ENCODE data around the gene SUGP1. TPM values are rescaled to one million over a fixed set of nuclear protein-coding genes. Genes with fewer than 3 reads are reported as not detected.

SUGP1 gene
- total and polyA plus RNA-seq, 4 donors, result 11.2 to 18.9 (median 14.8) TPM

- H3K36me3 ChIP-seq (ENCODE audit: control insufficient read depth in 4 of 4, insufficient read depth in 3 of 4, low read depth in 1 of 4, low read length in 3 of 4), result no peaks in the 10 kb centered on the region
- no peak overlapping the region for H3K4me3 ChIP-seq (ENCODE audit: low read depth in 1 of 3, low read length in 3 of 3)
- H3K9me3 ChIP-seq (ENCODE audit: control insufficient read depth in 4 of 4, low read length in 3 of 4), result no peaks in the 10 kb centered on the region
- peaks cover 0 to 5% (median 0%) of the 10 kb centered on the region in 4 donors for H3K27me3 ChIP-seq (ENCODE audit: control insufficient read depth in 4 of 4, insufficient read depth in 4 of 4, low read length in 3 of 4)
- no peak overlapping the region for H3K27ac ChIP-seq (ENCODE audit: low read depth in 1 of 2, low read length in 2 of 2)
- DNase-seq (ENCODE audit: low spot score), result no peak
- H3K9ac ChIP-seq (ENCODE audit: low read depth in 1 of 2, low read length in 2 of 2), result no peak overlapping the region
- WGBS, result 74% methylated on average over 10 of the region's 10 CpGs
- H3K4me1 ChIP-seq (ENCODE audit: control insufficient read depth in 4 of 4, insufficient read depth in 4 of 4, low read length in 3 of 4), result peaks cover 5 to 20% (median 15%) of the 10 kb centered on the region in 4 donors
- TF ChIP-seq NR2F2 (IDR thresholded peaks at IDR 0.05), result no peak
- TF ChIP-seq CTCF (IDR thresholded peaks at IDR 0.05; ENCODE audit: low read depth, low read length, missing input control), result no peak
- TF ChIP-seq YY1 (IDR thresholded peaks at IDR 0.05), result no peak
- TF ChIP-seq EGR1 (IDR thresholded peaks at IDR 0.05; ENCODE audit: low read depth in 2 of 2), result no peak
- TF ChIP-seq ATF3 (IDR thresholded peaks at IDR 0.05), result no peak
- TF ChIP-seq, protein P1, sequence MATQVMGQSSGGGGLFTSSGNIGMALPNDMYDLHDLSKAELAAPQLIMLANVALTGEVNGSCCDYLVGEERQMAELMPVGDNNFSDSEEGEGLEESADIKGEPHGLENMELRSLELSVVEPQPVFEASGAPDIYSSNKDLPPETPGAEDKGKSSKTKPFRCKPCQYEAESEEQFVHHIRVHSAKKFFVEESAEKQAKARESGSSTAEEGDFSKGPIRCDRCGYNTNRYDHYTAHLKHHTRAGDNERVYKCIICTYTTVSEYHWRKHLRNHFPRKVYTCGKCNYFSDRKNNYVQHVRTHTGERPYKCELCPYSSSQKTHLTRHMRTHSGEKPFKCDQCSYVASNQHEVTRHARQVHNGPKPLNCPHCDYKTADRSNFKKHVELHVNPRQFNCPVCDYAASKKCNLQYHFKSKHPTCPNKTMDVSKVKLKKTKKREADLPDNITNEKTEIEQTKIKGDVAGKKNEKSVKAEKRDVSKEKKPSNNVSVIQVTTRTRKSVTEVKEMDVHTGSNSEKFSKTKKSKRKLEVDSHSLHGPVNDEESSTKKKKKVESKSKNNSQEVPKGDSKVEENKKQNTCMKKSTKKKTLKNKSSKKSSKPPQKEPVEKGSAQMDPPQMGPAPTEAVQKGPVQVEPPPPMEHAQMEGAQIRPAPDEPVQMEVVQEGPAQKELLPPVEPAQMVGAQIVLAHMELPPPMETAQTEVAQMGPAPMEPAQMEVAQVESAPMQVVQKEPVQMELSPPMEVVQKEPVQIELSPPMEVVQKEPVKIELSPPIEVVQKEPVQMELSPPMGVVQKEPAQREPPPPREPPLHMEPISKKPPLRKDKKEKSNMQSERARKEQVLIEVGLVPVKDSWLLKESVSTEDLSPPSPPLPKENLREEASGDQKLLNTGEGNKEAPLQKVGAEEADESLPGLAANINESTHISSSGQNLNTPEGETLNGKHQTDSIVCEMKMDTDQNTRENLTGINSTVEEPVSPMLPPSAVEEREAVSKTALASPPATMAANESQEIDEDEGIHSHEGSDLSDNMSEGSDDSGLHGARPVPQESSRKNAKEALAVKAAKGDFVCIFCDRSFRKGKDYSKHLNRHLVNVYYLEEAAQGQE (IDR thresholded peaks at IDR 0.05), result no peak
- no peak for TF ChIP-seq JUND (IDR thresholded peaks at IDR 0.05)
- TF ChIP-seq HNF4A (conservative IDR thresholded peaks at IDR 0.05), result no peak
- no peak for TF ChIP-seq HNF4G (IDR thresholded peaks at IDR 0.05)
- TF ChIP-seq FOXA2 (IDR thresholded peaks at IDR 0.05), result no peak
- no peak for TF ChIP-seq TAF1 (conservative IDR thresholded peaks at IDR 0.05)
- no peak for TF ChIP-seq RAD21 (IDR thresholded peaks at IDR 0.05)
Observed at GRCh38 chr19:19226663-19227062, 93.6 kb downstream of the SUGP1 start.

- Histone ChIP-seq H3K9me3 (ENCODE audit: control insufficient read depth in 4 of 4, low read length in 3 of 4) (no peaks in the 10 kb centered on the region), H3K4me3 (ENCODE audit: low read depth in 1 of 3, low read length in 3 of 3) (no peak overlapping the region), H3K27me3 (ENCODE audit: control insufficient read depth in 4 of 4, insufficient read depth in 4 of 4, low read length in 3 of 4) (peaks cover 0 to 5% (median 0%) of the 10 kb centered on the region in 4 donors), H3K9ac (ENCODE audit: low read depth in 1 of 2, low read length in 2 of 2) (no peak overlapping the region), H3K27ac (ENCODE audit: low read depth in 1 of 2, low read length in 2 of 2) (no peak overlapping the region), H3K4me1 (ENCODE audit: control insufficient read depth in 4 of 4, insufficient read depth in 4 of 4, low read length in 3 of 4) (peaks cover 5 to 20% (median 15%) of the 10 kb centered on the region in 4 donors), H3K36me3 (ENCODE audit: control insufficient read depth in 4 of 4, insufficient read depth in 3 of 4, low read depth in 1 of 4, low read length in 3 of 4) (no peaks in the 10 kb centered on the region)
- no peak for DNase-seq (ENCODE audit: low spot score)
- TF ChIP-seq, protein P2, sequence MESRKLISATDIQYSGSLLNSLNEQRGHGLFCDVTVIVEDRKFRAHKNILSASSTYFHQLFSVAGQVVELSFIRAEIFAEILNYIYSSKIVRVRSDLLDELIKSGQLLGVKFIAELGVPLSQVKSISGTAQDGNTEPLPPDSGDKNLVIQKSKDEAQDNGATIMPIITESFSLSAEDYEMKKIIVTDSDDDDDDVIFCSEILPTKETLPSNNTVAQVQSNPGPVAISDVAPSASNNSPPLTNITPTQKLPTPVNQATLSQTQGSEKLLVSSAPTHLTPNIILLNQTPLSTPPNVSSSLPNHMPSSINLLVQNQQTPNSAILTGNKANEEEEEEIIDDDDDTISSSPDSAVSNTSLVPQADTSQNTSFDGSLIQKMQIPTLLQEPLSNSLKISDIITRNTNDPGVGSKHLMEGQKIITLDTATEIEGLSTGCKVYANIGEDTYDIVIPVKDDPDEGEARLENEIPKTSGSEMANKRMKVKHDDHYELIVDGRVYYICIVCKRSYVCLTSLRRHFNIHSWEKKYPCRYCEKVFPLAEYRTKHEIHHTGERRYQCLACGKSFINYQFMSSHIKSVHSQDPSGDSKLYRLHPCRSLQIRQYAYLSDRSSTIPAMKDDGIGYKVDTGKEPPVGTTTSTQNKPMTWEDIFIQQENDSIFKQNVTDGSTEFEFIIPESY (IDR thresholded peaks at IDR 0.05), result no peak
- TF ChIP-seq, protein P1 (IDR thresholded peaks at IDR 0.05), result no peak
- TF ChIP-seq RAD21 (IDR thresholded peaks at IDR 0.05) (no peak), SP1 (IDR thresholded peaks at IDR 0.05) (no peak), RXRA (IDR thresholded peaks at IDR 0.05) (no peak), GABPA (IDR thresholded peaks at IDR 0.05 in 1 of 2, conservative IDR thresholded peaks at IDR 0.05 in 1 of 2) (no peak)
- 81% methylated on average over 5 of the region's 5 CpGs for WGBS
Observed at GRCh38 chr19:19226204-19226603, 94.1 kb downstream of the SUGP1 start.
